H9 (cell line): Measurements from ENCODE around the gene OR5AC2. TPM values are rescaled to one million over a fixed set of nuclear protein-coding genes. Genes with fewer than 3 reads are reported as not detected.

Experiments
- DNase-seq: peaks from one replicate; pipeline ENCODE4 v3.0.0-alpha.2; 2017
- H2AFZ ChIP-seq: one replicate; pipeline ENCODE4 v1.6.1; 2013; ENCODE audit warnings: mild to moderate bottlenecking, low read length, control low read depth, moderate library complexity
- H2AK5ac ChIP-seq: 2 replicates; pipeline ENCODE4 v1.6.1; 2013; ENCODE audit warnings: low read length, control low read depth, mixed read lengths; ENCODE audit not compliant: insufficient read length
- H2BK120ac ChIP-seq: one replicate; pipeline ENCODE4 v1.6.1; 2013; ENCODE audit warnings: low read depth, mild to moderate bottlenecking, low read length, control low read depth, inconsistent platforms; ENCODE audit not compliant: poor library complexity, severe bottlenecking
- H2BK12ac ChIP-seq: 2 replicates; pipeline ENCODE4 v1.6.1; 2013; ENCODE audit warnings: low read length, control low read depth, mixed read lengths, low read depth; ENCODE audit not compliant: insufficient read length
- H2BK15ac ChIP-seq: 2 replicates; pipeline ENCODE4 v1.6.1; 2013; ENCODE audit warnings: low read depth, low read length, control low read depth
- H2BK20ac ChIP-seq: one replicate; pipeline ENCODE4 v1.6.1; 2013; ENCODE audit warnings: low read depth, mild to moderate bottlenecking, low read length, control low read depth, inconsistent platforms; ENCODE audit not compliant: poor library complexity, severe bottlenecking
- H2BK5ac ChIP-seq: 2 replicates; pipeline ENCODE4 v1.6.1; 2013; ENCODE audit warnings: low read length, control low read depth, mixed read lengths; ENCODE audit not compliant: insufficient read length
- H3K14ac ChIP-seq: 2 replicates; pipeline ENCODE4 v1.6.1; 2013; ENCODE audit warnings: low read length, control low read depth; ENCODE audit not compliant: insufficient read depth
- H3K18ac ChIP-seq: 2 replicates; pipeline ENCODE4 v1.6.1; 2013; ENCODE audit warnings: low read depth, mild to moderate bottlenecking, mixed read lengths, low read length, control low read depth; ENCODE audit not compliant: insufficient read length
- H3K23ac ChIP-seq: 2 replicates; pipeline ENCODE4 v1.6.1; 2013; ENCODE audit warnings: low read length, control low read depth, mixed read lengths, low read depth; ENCODE audit not compliant: insufficient read length
- H3K23me2 ChIP-seq: 2 replicates; pipeline ENCODE4 v1.6.1; 2013; ENCODE audit warnings: low read depth, mild to moderate bottlenecking, mixed read lengths, low read length, control low read depth; ENCODE audit not compliant: insufficient read length, poor library complexity, severe bottlenecking
- H3K27ac ChIP-seq: 2 replicates; pipeline ENCODE4 v1.5.1; 2013; ENCODE audit warnings: low read length, control low read depth, mixed read lengths, low read depth; ENCODE audit not compliant: insufficient read length
- H3K27me3 ChIP-seq: 2 replicates; pipeline ENCODE4 v1.6.1; 2013; ENCODE audit warnings: low read length, control low read depth, inconsistent platforms; ENCODE audit not compliant: insufficient read depth
- H3K4ac ChIP-seq: 2 replicates; pipeline ENCODE4 v1.6.1; 2013; ENCODE audit warnings: low read depth, mild to moderate bottlenecking, control low read depth, inconsistent platforms, low read length, moderate library complexity
- H3K4me1 ChIP-seq: 2 replicates; pipeline ENCODE4 v1.6.1; 2013; ENCODE audit warnings: low read length, control low read depth, inconsistent platforms; ENCODE audit not compliant: insufficient read depth
- H3K4me2 ChIP-seq: 2 replicates; pipeline ENCODE4 v1.6.1; 2013; ENCODE audit warnings: low read length, control low read depth, mixed read lengths; ENCODE audit not compliant: insufficient read length, insufficient read depth
- H3K56ac ChIP-seq: 2 replicates; pipeline ENCODE4 v1.6.1; 2013; ENCODE audit warnings: low read depth, mild to moderate bottlenecking, mixed read lengths, low read length, control low read depth; ENCODE audit not compliant: insufficient read length
- H3K79me1 ChIP-seq: 2 replicates; pipeline ENCODE4 v1.6.1; 2013; ENCODE audit warnings: low read depth, mild to moderate bottlenecking, moderate library complexity, low read length, control low read depth, inconsistent platforms; ENCODE audit not compliant: insufficient read depth, poor library complexity, severe bottlenecking
- H3K79me2 ChIP-seq: 2 replicates; pipeline ENCODE4 v1.6.1; 2013; ENCODE audit warnings: low read length, control low read depth, inconsistent platforms; ENCODE audit not compliant: insufficient read depth
- H3K9ac ChIP-seq: 2 replicates; pipeline ENCODE4 v1.6.1; 2013; ENCODE audit warnings: low read length, control low read depth, mixed read lengths; ENCODE audit not compliant: insufficient read length; ENCODE audit errors: extremely low read depth
- H3K9me3 ChIP-seq: one replicate; pipeline ENCODE4 v1.6.1; 2013; ENCODE audit warnings: low read depth, low read length, inconsistent platforms; ENCODE audit not compliant: control insufficient read depth
- H3T11ph ChIP-seq: one replicate; pipeline ENCODE4 v1.6.1; 2013; ENCODE audit warnings: mild to moderate bottlenecking, low read length, control low read depth, inconsistent platforms
- H4K20me1 ChIP-seq: one replicate; pipeline ENCODE4 v1.6.1; 2013; ENCODE audit not compliant: control insufficient read depth, insufficient read length, insufficient read depth
- H4K5ac ChIP-seq: 2 replicates; pipeline ENCODE4 v1.6.1; 2013; ENCODE audit warnings: low read depth, mild to moderate bottlenecking, mixed read lengths, low read length, control low read depth; ENCODE audit not compliant: insufficient read length
- H4K8ac ChIP-seq: replicated peaks from 2 replicates; pipeline ENCODE4 v1.6.1; 2013; ENCODE audit warnings: low read length, control low read depth, mixed read lengths, low read depth; ENCODE audit not compliant: insufficient read length
- H4K91ac ChIP-seq: 2 replicates; pipeline ENCODE4 v1.6.1; 2013; ENCODE audit warnings: low read depth, mild to moderate bottlenecking, moderate library complexity, mixed read lengths, low read length, control low read depth; ENCODE audit not compliant: insufficient read length
- H3K27ac Mint-ChIP-seq, 3 experiments: 2 replicates in 2 of 3; 3 replicates in 1 of 3; pipeline ENCODE4 v1.8.0; 2020 to 2021; ENCODE audit warnings: mixed read lengths in 3 of 3, mild to moderate bottlenecking in 1 of 3, moderate library complexity in 1 of 3
- H3K27me3 Mint-ChIP-seq: 2 replicates; pipeline ENCODE4 v1.8.0; 2021; ENCODE audit warnings: low read depth, mild to moderate bottlenecking, moderate library complexity, mixed read lengths
- H3K36me3 Mint-ChIP-seq, 3 experiments: 2 replicates in 2 of 3; 3 replicates in 1 of 3; pipeline ENCODE4 v1.8.0; 2020 to 2021; ENCODE audit warnings: low read depth in 3 of 3, mixed read lengths in 3 of 3; ENCODE audit not compliant: insufficient read depth in 1 of 3
- H3K4me1 Mint-ChIP-seq, 2 experiments: 2 replicates each; pipeline ENCODE4 v1.8.0; 2020; ENCODE audit warnings: mixed read lengths in 2 of 2
- H3K4me3 Mint-ChIP-seq, 2 experiments: 2 replicates in 1 of 2; 3 replicates in 1 of 2; pipeline ENCODE4 v1.8.0; 2020 to 2021; ENCODE audit warnings: mild to moderate bottlenecking in 2 of 2, mixed read lengths in 2 of 2, moderate library complexity in 1 of 2
- H3K9me3 Mint-ChIP-seq, 2 experiments: 2 replicates in 1 of 2; 3 replicates in 1 of 2; pipeline ENCODE4 v1.8.0; 2020; ENCODE audit warnings: mild to moderate bottlenecking in 2 of 2, mixed read lengths in 2 of 2, moderate library complexity in 1 of 2
- WGBS: extraction: QIAGEN DNeasy Blood & Tissue Kit; methylation state at CpG from one replicate; pipeline ENCODE4 v1.1.7; 2013; ENCODE audit warnings: missing lambda C conversion rate, low lambda C conversion rate, mixed read lengths; ENCODE audit not compliant: insufficient read length; ENCODE audit errors: extremely low coverage; 5-methylcytosine and 5-hydroxymethylcytosine counted together
- total RNA-seq: library from RNA; stranded (reverse); gene quantifications from 2 replicates; pipeline ENCODE4 v1.2.1, GENCODE V29; 2021
- TF ChIP-seq, protein P1 (sequence below): fragments of 200-600 bp; sonication (generic); conservative IDR thresholded peaks from 3 replicates; pipeline ENCODE4 v1.8.0; 2021; ENCODE audit warnings: antibody characterized with exemption, mild to moderate bottlenecking

Gene OR5AC2
- total RNA-seq, 1 experiment from 2014 or later = not detected

DNA sequence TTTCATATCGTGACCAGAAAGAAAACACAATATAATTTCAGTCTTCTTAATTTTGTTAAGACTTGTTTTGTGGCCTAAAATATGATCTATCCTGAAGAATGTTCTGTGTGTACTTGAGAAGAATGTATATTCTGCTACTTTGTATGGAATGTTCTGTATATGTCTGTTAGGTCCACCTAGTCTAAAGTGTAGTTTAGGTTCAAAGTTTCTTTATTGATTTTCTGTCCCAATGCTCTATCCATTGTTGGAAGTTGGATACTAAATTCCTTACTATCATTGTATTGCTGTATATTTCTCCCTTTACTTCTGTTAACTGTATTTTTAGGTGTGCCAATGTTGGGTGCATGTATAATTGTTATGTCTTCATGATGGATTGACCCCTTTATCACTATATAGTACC is 21.2 kb downstream of the OR5AC2 start:
- no peak overlapping the region for H3K14ac ChIP-seq

More for the DNA sequence above, 21.2 kb downstream of the OR5AC2 start:
- no peaks in the 10 kb centered on the region for H4K20me1 ChIP-seq
- no peaks in the 10 kb centered on the region for H3K23me2 ChIP-seq
- H3K56ac ChIP-seq = no peak overlapping the region
- no peak overlapping the region for H3K23ac ChIP-seq
- no peaks in the 10 kb centered on the region for H3K79me2 ChIP-seq
- H3K27me3 ChIP-seq = no peaks in the 10 kb centered on the region
- no peak overlapping the region for H3K4ac ChIP-seq
- H3K79me1 ChIP-seq = no peaks in the 10 kb centered on the region
- H3K4me1 ChIP-seq = no peaks in the 10 kb centered on the region
- peaks cover 2 to 6% of the 10 kb centered on the region in 2 experiments; a peak in 2 of 5 replicates for H3K9me3 Mint-ChIP-seq
- H4K8ac ChIP-seq = no peak overlapping the region
- no peak overlapping the region for H2AK5ac ChIP-seq
- H2BK12ac ChIP-seq = no peak overlapping the region
- no peaks in the 10 kb centered on the region for H3K27me3 Mint-ChIP-seq
- H4K5ac ChIP-seq = no peak overlapping the region
- H3K27ac Mint-ChIP-seq = no peak overlapping the region
- H3K4me3 Mint-ChIP-seq = no peak overlapping the region
- WGBS = no CpG with 5 or more reads among the region's 1 CpG
- no peak overlapping the region for H2BK20ac ChIP-seq
- peaks cover 16% of the 10 kb centered on the region for H3K9me3 ChIP-seq
- no peak overlapping the region for H2BK120ac ChIP-seq
- H2BK15ac ChIP-seq = no peak overlapping the region
- no peak for DNase-seq
- TF ChIP-seq, protein P1, sequence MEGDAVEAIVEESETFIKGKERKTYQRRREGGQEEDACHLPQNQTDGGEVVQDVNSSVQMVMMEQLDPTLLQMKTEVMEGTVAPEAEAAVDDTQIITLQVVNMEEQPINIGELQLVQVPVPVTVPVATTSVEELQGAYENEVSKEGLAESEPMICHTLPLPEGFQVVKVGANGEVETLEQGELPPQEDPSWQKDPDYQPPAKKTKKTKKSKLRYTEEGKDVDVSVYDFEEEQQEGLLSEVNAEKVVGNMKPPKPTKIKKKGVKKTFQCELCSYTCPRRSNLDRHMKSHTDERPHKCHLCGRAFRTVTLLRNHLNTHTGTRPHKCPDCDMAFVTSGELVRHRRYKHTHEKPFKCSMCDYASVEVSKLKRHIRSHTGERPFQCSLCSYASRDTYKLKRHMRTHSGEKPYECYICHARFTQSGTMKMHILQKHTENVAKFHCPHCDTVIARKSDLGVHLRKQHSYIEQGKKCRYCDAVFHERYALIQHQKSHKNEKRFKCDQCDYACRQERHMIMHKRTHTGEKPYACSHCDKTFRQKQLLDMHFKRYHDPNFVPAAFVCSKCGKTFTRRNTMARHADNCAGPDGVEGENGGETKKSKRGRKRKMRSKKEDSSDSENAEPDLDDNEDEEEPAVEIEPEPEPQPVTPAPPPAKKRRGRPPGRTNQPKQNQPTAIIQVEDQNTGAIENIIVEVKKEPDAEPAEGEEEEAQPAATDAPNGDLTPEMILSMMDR = no peak
- H2AFZ ChIP-seq = no peak overlapping the region
- H3K4me2 ChIP-seq = no peak overlapping the region
- no peak overlapping the region for H4K91ac ChIP-seq
- H3K4me1 Mint-ChIP-seq = peaks cover 14 to 16% of the 10 kb centered on the region in 2 experiments
- no peak overlapping the region for H3K9ac ChIP-seq
- no peak overlapping the region for H3K18ac ChIP-seq
- H3T11ph ChIP-seq = no peak overlapping the region
- peaks cover 0 to 6% (median 4%) of the 10 kb centered on the region in 3 experiments; a peak in 2 of 7 replicates for H3K36me3 Mint-ChIP-seq
- no peak overlapping the region for H2BK5ac ChIP-seq
- H3K27ac ChIP-seq = no peak overlapping the region
